COLO829 (cell line): Measurements from ENCODE around the gene PITPNC1.
"Not testable (repeated sequence)": the region's sequence is repeated elsewhere in the genome, so short reads cannot be mapped to it uniquely, and the experiment has no call there.

ENCODE experiments used
- DNase-seq: peaks from one replicate; pipeline ENCODE4 v3.0.0; 2012; ENCODE audit warnings: low spot score

PITPNC1 gene

DNA sequence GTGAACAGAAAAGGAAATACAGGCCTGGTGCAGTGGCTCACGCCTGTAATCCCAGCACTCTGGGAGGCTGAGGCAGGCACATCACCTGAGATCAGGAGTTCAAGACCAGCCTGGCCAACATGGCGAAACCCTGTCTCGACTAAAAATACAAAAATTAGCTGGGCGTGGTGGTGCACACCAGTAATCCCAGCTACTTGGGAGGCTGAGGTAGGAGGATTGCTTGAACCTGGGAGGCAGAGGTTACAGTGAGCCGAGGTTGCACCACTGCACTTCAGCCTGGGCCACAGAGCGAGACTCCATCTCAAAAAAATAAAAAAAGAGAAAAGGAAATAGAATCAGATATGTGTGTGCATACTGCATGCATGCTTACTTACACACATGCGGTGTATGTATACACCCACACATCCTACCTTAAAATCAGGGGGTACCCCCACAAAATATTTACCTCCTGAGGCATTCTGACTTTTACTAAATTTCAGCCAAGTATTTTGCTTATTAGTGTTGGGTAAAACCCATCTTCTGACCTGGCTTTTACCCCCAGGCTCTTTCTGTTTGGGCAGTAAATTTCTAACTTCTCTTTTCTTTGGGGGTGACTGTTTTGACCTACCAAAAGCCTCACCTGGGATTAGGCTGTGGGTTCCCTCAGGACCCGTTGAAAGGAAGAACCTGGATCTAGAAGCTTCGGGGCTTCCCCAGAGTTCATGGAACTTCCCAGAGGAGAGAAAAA is 201.8 kb downstream of the PITPNC1 start:
- not testable (repeated sequence) for DNase-seq

DNA sequence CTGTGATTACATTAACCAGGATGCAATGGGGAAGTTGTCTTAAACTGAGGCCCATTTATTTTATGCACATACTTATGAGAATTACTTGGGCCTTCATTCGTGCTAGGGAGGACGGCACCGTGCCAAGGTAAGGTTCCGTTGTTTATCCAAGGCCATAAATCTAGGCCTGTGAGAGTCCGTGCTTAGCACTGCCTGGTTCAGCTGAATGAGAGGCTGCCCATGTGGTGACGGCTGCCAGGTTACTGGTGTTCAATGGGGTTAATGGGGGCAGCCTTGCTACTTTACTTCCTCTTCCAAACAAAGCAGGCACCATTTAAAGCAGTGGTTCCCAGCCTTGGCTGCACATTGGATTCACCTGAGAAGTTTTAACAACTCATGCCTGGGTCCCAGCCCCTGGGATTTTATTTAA is 205.6 kb downstream of the PITPNC1 start:
- DNase-seq: no peak

DNA sequence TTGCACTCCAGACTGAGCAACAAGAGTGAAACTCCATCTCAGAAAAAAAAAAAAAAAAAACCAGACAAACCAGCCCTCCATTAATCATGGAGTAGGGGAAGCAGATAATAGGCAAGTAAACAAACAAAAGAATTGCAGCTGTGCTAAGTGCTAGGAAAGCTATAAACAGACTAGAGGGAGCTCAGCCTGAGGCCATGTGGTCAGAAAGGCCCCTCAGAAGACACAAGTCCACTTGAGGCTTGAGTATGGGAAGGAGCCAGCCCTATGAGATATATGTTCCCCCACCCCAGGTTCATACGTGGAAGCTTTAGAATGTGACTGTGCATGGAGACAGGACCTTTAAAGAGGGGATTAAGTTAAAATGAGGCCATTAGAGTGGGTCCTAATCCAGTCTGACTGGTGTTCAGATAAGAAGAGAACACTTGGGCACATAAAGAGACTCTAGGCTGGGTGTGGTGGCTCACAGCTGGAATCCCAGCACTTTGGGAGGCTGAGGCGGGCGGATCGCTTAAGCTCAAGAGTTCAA is 208.1 kb downstream of the PITPNC1 start:
- no peak for DNase-seq

DNA sequence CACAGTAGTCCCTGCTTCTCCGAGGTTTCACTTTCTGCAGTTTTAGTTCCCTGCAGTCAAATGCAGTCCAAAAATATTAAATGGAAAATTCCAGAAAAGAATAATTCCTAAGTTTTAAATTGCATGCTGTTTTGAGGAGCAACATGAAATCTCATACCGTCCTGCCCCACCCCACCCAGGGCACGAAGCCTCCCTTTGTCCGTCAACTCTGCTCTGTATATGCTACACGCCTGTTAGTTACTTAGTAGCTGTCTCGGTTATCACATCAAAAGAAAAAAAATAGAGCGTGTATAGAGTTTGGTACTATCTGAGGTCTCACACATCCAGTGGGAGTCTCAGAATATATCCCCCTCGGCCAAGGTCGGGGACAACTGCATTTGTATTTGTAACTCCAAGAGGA is 211.2 kb downstream of the PITPNC1 start:
- no peak for DNase-seq

DNA sequence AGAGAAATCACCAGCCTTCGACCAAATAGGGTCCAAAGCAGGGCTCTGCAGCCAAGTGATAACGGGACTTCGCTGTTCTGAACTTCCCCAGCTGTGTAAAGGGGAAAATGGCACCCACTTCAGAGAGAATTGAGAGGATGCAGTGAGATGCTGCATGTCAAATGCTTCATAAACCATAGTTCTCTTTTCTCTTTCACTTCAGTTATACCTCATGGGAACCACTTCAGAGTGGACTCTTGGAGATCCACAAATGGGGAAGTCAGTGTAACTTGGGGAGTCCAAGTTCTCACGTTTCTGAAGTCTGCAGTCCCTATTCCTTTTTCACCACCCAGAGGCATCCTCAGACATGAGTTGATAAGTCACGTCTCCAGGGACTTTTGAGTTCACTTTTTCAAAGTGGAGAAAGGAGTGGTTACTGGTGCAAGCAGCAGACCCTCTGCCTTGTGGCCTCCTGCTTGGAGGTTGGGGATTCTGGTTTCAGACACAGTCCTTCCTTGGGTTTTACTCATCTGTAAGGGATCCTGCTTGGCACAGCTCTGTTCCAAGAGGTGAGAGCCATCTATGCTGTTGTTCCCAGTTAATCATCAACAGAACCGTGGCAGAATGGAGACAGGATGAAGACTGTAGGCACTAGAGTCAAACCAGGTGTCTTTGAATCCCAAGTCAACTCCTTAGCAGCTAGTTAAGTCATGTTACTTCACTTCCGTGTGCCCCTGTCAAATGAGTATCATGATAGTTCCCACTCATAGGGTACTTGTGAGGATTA is 217.2 kb downstream of the PITPNC1 start:
- DNase-seq: no peak

DNA sequence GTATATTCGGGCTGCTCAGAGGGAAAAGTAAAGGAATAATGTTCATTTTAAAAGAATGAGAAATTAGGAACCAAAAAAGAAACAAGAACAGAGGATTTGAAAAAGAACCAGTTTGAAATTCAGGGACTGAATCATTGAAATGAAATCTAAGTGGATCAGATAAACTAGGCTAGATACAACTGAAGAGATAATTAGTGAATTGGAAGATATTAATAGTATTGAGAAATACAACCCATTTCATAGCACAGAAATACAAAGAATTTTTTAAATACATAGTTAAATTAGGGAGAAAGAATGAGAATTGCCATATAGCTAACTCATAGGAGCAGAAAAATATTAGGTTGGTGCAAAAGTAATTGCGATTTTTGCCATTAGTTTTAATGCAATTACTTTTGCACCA is 223.3 kb downstream of the PITPNC1 start:
- DNase-seq: no peak

DNA sequence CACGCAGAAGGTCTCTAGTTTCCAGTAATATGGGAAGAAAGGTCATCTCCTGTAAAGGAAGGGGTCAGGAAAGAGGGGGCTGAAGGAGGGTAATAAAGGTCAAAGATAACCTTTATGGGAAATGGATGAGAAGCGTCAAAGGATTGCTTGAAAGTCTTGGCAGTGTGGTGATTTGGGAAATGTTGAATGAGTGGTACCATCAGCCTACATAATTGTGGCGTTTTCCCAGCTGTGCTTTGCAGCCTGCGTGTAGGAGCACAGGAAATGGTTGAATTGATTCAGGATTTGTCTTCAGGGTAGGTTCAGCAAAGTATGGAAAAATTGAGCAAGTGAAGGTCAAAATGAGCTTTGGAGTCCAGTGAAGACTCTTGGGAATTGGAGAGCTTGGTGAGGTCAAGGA is 224.8 kb downstream of the PITPNC1 start:
- DNase-seq: no peak

DNA sequence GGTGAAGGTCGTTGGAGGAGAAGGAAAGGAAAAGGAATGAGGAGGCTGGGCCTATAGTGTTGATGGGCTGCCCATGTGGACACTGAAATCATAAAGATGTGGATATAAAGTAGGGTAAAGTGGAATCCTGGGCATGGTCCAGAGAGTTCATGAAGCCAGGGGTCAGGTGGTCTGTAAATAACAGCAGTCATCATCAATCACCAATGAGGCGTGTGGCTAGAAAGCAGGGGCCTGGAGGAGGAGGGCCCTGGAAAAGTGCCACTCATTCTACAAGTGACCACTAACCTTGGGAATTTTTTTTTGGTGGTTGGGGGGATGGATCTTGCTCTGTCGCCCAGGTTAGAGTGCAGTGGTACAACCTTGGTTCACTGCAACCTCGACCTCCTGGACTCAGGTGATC is 225.4 kb downstream of the PITPNC1 start:
- no peak for DNase-seq

DNA sequence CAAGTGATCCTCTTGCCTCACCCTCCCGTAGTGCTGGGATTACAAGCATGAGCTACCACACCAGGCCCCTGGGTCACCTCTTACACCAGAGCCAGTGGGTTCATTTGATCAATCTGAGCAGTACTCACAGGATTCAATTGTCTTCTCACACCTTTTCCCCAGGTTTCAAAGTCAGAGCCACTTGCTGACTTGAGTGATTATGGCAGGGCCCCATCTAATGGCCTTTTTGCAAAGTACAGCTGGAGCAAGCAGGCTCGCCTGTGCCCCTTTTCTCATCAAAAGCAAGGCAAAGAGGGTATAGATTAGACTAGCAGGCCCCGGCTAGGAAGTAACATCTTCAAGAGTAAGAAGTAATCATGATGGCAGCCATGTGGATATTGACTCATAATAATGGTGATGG is 225.9 kb downstream of the PITPNC1 start:
- DNase-seq: no peak

DNA sequence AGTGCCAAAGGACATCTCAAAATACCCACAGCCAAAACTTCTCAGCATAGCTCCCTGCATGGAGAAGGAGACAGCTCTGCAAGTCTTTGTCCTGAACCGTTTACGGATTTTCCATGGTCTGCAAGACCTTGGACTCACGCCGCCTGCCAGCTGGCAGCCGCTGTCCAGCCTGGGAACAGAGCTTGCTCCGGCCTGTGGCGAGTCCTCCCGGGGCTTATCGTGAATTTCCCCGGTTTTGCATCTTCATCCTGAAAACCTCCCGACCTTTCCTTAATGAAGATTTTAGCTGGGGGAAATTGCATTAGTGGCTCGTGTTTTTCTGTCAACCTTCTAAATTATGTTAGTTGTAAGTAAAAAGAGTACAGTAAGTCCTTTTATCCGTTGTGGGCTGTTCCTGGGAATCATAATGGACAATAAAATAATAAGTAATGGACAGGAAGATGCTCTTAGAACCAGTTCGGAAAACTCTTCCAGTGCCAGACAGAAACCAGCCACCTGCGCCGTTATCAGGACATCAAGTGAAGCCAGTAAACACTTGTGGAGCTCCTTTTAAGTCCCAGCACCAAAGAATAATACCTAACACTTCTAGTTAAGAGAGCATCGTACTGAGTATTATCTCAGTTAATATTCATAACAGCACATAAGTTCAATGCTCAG is 228.3 kb downstream of the PITPNC1 start:
- no peak for DNase-seq

DNA sequence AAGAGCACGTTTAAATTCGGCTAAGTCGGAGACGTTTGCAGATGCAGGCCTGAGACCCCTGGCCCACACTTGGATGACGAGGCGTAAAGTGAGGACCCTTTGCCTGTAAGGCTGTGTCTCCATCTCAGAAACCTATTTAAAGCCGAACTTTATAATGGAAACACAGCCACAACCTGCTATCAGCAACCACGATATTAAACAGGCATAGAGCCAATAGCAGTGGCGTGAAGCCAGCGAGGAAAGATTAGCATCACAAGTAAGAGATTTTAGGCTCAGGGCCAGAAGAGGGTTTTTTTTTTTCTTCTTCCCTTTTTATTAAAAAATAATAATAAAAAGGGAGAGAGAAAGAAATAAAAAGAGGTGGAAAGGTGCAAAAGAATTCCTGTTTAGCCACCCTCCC is 229.4 kb downstream of the PITPNC1 start:
- no peak for DNase-seq

DNA sequence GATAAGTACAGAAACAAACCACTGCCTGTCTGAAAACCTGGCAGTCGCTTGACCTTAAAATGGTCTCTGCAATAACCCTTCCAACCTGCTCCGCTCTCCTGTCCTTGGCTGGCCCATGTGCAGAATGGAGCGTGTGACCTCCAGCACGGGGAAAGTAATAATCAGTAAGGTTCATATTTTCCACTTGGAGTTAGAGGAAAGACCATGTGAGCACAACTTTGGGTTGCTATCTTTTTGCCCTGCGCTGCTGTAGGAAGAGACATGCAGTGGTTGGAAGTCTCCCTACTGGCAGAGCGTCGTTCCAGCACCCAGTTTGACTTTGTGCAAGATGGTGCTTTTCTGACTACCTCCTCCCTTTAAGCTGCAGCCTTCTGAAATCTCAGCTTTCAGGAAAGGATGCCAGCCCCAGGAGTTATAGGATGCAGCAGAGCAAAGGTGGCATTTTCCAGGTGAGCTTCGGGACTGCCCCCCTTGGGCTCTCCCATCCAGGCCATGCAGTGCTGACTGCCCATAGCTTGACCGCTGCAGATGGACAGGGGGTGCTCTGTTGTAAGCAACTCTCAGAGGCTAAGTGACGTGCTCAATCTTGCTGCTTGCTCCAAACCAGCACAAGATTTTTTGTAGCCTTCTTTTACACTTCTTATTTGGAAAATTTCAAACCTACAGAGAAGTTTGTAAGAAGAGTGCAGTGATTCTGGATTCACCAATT is 230.0 kb downstream of the PITPNC1 start:
- DNase-seq: no peak

DNA sequence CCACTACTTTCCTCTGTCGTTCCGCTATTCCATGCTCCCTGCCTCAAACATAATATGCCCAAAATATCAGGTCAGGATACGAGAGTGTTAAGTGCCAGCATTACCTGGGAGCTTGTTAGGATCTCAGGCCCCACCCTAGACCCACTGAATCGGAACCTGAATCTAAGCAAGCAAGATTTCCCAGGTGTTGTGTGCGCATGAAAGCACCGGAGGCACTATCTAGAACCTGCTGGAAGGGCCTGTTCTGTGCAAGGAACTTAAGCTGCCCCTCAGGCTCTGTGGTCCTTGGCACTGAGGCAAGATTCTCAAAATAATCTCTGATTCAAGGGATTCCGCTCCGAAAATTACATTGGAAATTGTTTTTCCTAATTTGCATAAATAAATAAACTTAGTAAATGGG is 233.0 kb downstream of the PITPNC1 start:
- DNase-seq: no peak

DNA sequence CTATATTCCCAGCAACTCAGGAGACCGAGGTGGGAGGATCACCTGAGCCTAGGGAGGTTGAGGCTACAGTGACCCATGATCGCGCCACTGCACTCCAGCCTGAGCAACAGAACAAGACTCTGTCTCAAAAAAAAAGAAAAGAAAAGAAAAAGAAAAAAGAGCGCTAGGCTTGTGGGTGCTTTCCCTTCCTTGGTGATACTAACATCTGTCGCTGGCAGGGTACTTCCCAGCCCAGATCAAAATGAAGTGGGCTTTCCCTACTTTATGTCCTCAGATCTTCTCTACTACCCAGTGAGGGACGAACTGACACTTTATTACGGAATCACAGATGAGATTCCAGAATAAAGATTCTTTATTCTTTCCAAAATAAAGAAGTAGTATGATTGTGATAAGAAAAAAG is 236.9 kb downstream of the PITPNC1 start:
- DNase-seq: no peak

DNA sequence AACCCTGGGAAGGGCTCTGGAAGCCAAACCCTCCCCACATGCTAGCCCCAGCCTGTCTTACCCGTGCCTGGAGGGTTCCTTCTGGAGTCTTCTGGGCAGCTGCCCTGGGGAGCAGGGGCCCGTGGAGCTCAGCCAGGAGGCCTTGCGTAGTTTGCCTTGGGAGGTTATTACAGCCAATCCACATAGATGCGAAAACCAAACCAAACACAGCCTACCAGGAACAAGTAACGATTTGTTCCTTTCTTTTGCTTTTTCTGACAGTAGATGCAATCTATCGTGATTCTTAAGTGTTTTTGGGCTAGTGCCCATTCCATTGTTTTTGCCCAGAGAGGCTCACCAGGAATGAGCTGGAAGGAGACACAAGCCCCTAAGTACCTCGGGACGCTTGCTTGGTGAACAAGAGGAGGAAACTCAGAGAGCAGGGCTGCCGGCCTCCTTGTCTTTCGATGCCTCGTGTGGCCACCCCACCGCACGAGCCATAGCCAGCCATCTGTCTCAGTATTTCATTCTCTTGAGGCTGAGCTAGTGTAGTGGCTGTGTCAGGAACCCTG is 238.0 kb downstream of the PITPNC1 start:
- peak; percentile 41 for DNase-seq

DNA sequence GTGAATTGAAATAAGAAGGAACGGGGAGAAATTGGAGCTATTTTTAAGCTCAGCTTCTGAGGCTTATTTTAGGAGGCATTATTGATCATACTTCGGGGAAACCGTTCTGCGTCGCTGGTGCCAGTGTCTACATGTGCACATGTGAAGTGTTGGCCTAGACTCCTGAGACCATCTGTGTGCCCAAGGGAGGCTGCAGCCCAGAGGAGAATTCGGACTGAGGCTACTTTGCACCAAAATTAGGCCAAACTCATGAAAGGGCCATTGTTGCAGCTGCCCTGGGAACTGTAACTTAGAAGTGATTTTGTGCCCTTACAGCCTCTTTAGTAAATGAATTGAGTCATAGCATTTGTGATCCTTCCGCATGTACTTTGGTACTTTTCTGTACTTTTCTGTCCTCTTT is 238.7 kb downstream of the PITPNC1 start:
- peak; percentile 50 for DNase-seq

DNA sequence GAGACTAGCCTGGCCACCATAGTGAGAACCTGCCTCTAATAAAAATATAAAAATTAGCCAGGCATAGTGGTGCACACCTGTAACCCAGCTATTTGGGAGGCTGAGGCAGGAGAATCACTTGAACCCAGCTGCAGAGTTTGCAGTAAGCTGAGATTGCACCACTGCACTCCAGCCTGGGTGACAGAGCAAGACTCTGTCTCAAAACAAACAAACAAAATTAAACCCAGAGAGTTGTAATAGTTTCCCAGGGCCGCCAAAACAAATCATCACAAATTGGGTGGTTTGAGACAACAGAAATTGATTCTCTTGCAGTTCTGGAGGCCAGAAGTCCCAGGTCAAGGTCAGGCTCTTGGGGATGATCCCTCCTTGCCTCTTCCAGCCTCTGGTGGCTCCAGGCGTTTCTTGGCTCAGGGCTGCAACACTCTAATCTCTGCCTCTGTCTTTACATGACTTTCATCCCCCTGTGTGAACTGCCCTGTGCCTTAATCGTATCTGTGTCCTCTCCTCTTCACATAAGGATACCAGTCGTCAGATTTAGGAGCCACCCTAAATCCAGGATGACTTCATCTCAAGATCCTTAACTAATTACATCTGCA is 240.3 kb downstream of the PITPNC1 start:
- DNase-seq: no peak

DNA sequence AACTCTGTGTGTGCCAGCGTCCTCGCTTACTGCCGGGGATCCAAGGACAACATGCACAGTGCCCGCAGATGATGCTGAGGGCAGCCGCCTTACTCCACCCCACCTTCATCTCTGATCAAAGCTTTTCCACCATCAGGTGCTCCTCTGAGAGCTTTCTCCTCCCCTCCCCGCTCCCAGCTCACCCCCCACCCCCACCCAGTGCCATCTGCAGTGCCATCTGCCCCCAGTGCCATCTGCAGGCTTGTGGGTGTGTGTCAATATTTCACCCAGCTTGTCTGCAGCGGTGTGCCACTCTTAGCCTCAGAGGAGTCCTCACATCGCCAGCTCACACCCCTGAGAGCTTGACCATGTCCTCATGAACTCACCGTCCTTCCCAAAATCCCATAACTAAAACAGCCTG is 242.5 kb downstream of the PITPNC1 start:
- DNase-seq: no peak

DNA sequence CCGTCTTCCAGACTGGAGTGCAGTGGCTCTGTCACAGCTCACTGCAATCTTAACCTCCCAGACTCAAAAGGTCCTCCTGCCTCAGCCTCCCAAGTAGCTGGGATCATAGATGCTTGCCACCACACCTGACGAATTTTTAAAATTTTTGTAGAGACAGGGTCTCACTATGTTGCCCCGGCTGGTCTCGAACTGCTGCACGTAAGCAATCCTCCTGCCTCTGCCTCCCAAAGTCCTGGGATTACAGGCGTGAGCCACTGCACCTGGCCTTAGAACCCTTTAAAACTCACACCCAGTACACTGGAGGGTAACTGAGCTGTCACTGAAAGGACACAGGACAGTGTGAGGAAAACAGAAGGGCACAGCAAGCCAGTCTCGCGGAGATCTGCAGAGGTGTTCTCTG is 243.0 kb downstream of the PITPNC1 start:
- no peak for DNase-seq

DNA sequence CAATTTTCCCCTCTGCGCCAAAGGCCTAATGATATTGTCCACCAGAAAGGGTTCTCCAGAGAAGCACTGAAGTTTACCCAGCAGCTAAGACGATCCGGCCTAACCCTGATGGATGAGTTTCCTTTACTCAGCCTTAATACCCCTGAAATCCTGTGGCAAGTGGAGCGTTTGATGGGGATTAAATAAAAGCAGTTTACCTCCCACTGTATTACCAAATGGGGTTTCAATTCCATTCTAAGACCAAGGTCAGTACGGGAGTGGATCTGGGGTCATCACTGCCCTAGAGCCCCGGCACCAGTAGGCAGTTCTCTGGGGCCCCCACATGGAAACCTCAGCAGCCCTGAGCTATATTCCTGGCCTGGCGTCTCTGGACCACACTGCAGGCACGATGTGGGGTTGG is 243.6 kb downstream of the PITPNC1 start:
- no peak for DNase-seq

DNA sequence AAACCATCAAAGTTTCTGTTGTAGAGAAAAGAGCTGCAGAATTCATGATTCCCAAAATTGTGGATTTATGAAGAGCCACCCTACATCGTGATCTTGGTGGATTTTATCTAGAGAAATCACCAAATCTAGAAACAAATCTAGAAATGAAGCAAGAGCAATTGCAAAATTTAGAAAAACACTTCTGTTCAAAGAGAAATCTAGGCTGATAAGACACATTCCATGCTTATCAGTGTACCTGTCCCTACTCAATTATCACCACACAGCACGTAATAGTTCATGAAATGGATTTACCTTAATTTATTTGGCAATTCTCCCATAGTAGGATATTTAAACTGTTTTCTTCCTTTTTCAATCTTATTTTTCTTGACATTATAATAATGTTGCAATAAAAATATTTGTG is 246.7 kb downstream of the PITPNC1 start:
- no peak for DNase-seq
